Gastroesophageal sphincter (tissue), 3 donors: ENCODE data around the gene UBAP1L.

Experiments used
- EP300 ChIP-seq: sonication (generic); formaldehyde crosslinking; IDR thresholded peaks from one replicate; pipeline ENCODE4 v1.6.1; 2017; ENCODE audit warnings: antibody characterized with exemption, mild to moderate bottlenecking
- POLR2A ChIP-seq, 2 donors: fragments of 450-650 bp; IDR thresholded peaks; one replicate each; pipeline ENCODE4 v1.6.1; 2017; ENCODE audit warnings: antibody characterized with exemption in 2 of 2, mild to moderate bottlenecking in 2 of 2, moderate library complexity in 1 of 2
- TF ChIP-seq, protein P1 (sequence below), 4 experiments: fragments of 200-600 bp in 2 of 4; fragments of 450-650 bp in 2 of 4; sonication (generic) in 1 of 4; IDR thresholded peaks; one replicate each; pipeline ENCODE4 v1.5.1; 2017 to 2019; ENCODE audit warnings: antibody characterized with exemption in 4 of 4, mild to moderate bottlenecking in 2 of 4, moderate library complexity in 2 of 4

DNA sequence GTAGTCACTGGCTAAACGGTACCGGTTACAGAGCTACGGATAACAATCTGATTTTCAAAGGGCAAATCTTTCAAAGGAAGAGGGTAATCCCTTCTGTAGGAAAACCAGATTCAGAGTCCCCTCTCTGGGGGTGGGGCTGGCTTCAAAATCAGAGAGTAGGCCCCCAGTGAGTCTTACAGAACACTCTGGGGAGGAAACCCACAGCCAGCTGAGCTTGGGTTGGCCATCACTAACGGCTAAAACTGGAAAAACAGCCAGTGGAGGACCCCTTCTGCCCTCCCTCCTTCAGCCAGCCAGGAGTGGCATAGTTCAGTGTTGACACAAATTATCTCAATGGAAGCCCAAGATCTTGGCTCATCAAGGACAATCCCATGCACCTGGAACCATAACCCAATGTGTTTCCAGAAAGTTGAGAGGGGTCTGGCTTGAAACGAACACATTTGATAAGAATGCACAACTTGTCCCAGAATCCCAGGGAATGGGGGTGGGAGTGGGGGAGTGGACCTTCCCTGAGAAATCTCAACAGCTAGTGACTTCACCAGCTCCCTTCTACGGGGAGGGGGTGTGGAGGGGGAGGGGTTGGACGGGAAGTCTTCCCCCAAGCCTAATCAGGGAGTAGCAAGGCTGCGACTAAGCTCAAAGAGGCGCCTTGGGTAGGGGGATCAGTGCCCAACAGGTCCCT lies 48.2 kb downstream of the UBAP1L start:
- TF ChIP-seq, protein P1, sequence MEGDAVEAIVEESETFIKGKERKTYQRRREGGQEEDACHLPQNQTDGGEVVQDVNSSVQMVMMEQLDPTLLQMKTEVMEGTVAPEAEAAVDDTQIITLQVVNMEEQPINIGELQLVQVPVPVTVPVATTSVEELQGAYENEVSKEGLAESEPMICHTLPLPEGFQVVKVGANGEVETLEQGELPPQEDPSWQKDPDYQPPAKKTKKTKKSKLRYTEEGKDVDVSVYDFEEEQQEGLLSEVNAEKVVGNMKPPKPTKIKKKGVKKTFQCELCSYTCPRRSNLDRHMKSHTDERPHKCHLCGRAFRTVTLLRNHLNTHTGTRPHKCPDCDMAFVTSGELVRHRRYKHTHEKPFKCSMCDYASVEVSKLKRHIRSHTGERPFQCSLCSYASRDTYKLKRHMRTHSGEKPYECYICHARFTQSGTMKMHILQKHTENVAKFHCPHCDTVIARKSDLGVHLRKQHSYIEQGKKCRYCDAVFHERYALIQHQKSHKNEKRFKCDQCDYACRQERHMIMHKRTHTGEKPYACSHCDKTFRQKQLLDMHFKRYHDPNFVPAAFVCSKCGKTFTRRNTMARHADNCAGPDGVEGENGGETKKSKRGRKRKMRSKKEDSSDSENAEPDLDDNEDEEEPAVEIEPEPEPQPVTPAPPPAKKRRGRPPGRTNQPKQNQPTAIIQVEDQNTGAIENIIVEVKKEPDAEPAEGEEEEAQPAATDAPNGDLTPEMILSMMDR (IDR thresholded peaks at IDR 0.05): no peak
- TF ChIP-seq EP300 (no peak), POLR2A (IDR thresholded peaks at IDR 0.05) (peak in 1 of 2 donors; percentile 19)
